Stimulated activated effector memory CD8-positive, alpha-beta T cell treated with anti-CD3 and anti-CD28 coated beads, Interleukin-12 subunit alpha, Interleukin-12 subunit beta, amount 100 ng/mL, for 72 hours (primary cell): Measurements from ENCODE around the gene GAPVD1.
A peak's percentile ranks its signal among the peaks of the same experiment; 100 is the strongest.

ENCODE experiments used
- ATAC-seq: fragments of 150-1000 bp; cut with Tn5 transposase; 2 replicates; pipeline ENCODE4 v1.10.0; 2021
- DNase-seq, 2 donors: peaks; one replicate each; pipeline ENCODE4 v3.0.0; 2021 to 2022; ENCODE audit warnings: low spot score in 2 of 2
- H3K27ac Mint-ChIP-seq: one replicate; pipeline ENCODE4 v1.8.0; 2022; ENCODE audit warnings: mild to moderate bottlenecking, mixed read lengths
- H3K36me3 Mint-ChIP-seq: one replicate; pipeline ENCODE4 v1.8.0; 2022; ENCODE audit warnings: mild to moderate bottlenecking, mixed read lengths
- H3K4me1 Mint-ChIP-seq: one replicate; pipeline ENCODE4 v1.8.0; 2022; ENCODE audit warnings: mixed read lengths
- H3K4me3 Mint-ChIP-seq: one replicate; pipeline ENCODE4 v1.8.0; 2022; ENCODE audit warnings: mild to moderate bottlenecking, mixed read lengths
- H3K9me3 Mint-ChIP-seq: one replicate; pipeline ENCODE4 v1.8.0; 2022; ENCODE audit warnings: mixed read lengths

The GAPVD1 gene

GRCh38 chr9:125317704-125318103, 56.1 kb downstream of the GAPVD1 start:
- Mint-ChIP-seq H3K27ac (no peak overlapping the region), H3K4me3 (no peak overlapping the region), H3K36me3 (peaks cover 88% of the 10 kb centered on the region), H3K4me1 (no peaks in the 10 kb centered on the region), H3K9me3 (peaks cover 4% of the 10 kb centered on the region)
- DNase-seq (no peak), ATAC-seq (no peak)

GRCh38 chr9:125321496-125321895, 59.9 kb downstream of the GAPVD1 start:
- no peak for ATAC-seq
- Mint-ChIP-seq H3K36me3 (peaks cover 86% of the 10 kb centered on the region), H3K9me3 (peaks cover 4% of the 10 kb centered on the region), H3K27ac (no peak overlapping the region), H3K4me3 (no peak overlapping the region), H3K4me1 (no peaks in the 10 kb centered on the region)
- no peak for DNase-seq

- peaks cover 88% of the 10 kb centered on the region for H3K36me3 Mint-ChIP-seq
- H3K4me3 Mint-ChIP-seq: no peak overlapping the region
- no peaks in the 10 kb centered on the region for H3K4me1 Mint-ChIP-seq
- DNase-seq: no peak
- H3K27ac Mint-ChIP-seq: no peak overlapping the region
- no peaks in the 10 kb centered on the region for H3K9me3 Mint-ChIP-seq
- no peak for ATAC-seq
These were observed 62.0 kb downstream of the GAPVD1 start for GRCh38 chr9:125323615-125324014.

- H3K4me1 Mint-ChIP-seq: no peaks in the 10 kb centered on the region
- no peaks in the 10 kb centered on the region for H3K9me3 Mint-ChIP-seq
- no peak overlapping the region for H3K27ac Mint-ChIP-seq
- H3K4me3 Mint-ChIP-seq: no peak overlapping the region
- H3K36me3 Mint-ChIP-seq: peaks cover 88% of the 10 kb centered on the region
- DNase-seq (no peak), ATAC-seq (no peak)
These were observed 64.2 kb downstream of the GAPVD1 start for GRCh38 chr9:125325826-125326225.

- H3K36me3 Mint-ChIP-seq: peaks cover 90% of the 10 kb centered on the region
- no peak overlapping the region for H3K4me3 Mint-ChIP-seq
- ATAC-seq: no peak
- peaks cover 14% of the 10 kb centered on the region for H3K4me1 Mint-ChIP-seq
- no peak overlapping the region for H3K27ac Mint-ChIP-seq
- DNase-seq: no peak
- no peaks in the 10 kb centered on the region for H3K9me3 Mint-ChIP-seq
These were observed 68.4 kb downstream of the GAPVD1 start for GRCh38 chr9:125329978-125330377.

GRCh38 chr9:125330587-125330986, 69.0 kb downstream of the GAPVD1 start:
- H3K4me3 Mint-ChIP-seq: no peak overlapping the region
- H3K36me3 Mint-ChIP-seq: peaks cover 90% of the 10 kb centered on the region

GRCh38 chr9:125332527-125332926, 70.9 kb downstream of the GAPVD1 start:
- peaks cover 90% of the 10 kb centered on the region for H3K36me3 Mint-ChIP-seq
- no peak overlapping the region for H3K4me3 Mint-ChIP-seq
- peaks cover 14% of the 10 kb centered on the region for H3K4me1 Mint-ChIP-seq
- peak in 1 of 2 donors; percentile 68 for DNase-seq
- no peaks in the 10 kb centered on the region for H3K9me3 Mint-ChIP-seq
- peak; percentile 100 for ATAC-seq
- peak overlapping the region; percentile 3 for H3K27ac Mint-ChIP-seq

More at GRCh38 chr9:125330587-125330986, 69.0 kb downstream of the GAPVD1 start:
- H3K27ac Mint-ChIP-seq: no peak overlapping the region
- H3K4me1 Mint-ChIP-seq: peaks cover 14% of the 10 kb centered on the region
- no peaks in the 10 kb centered on the region for H3K9me3 Mint-ChIP-seq
- peak; percentile 51 for ATAC-seq
- DNase-seq: no peak

GRCh38 chr9:125337236-125337635, 75.6 kb downstream of the GAPVD1 start:
- Mint-ChIP-seq H3K9me3 (no peaks in the 10 kb centered on the region), H3K27ac (no peak overlapping the region), H3K36me3 (peaks cover 98% of the 10 kb centered on the region), H3K4me3 (no peak overlapping the region), H3K4me1 (peaks cover 5% of the 10 kb centered on the region)
- ATAC-seq: no peak
- DNase-seq: no peak

- no peaks in the 10 kb centered on the region for H3K9me3 Mint-ChIP-seq
- ATAC-seq (no peak), DNase-seq (no peak)
- H3K36me3 Mint-ChIP-seq: peaks cover 96% of the 10 kb centered on the region
- no peaks in the 10 kb centered on the region for H3K4me1 Mint-ChIP-seq
- H3K27ac Mint-ChIP-seq: no peak overlapping the region
- no peak overlapping the region for H3K4me3 Mint-ChIP-seq
These were observed 77.3 kb downstream of the GAPVD1 start for GRCh38 chr9:125338929-125339328.

- ATAC-seq (no peak), DNase-seq (no peak)
- no peaks in the 10 kb centered on the region for H3K9me3 Mint-ChIP-seq
- H3K27ac Mint-ChIP-seq: no peak overlapping the region
- no peak overlapping the region for H3K4me3 Mint-ChIP-seq
- H3K36me3 Mint-ChIP-seq: peaks cover 94% of the 10 kb centered on the region
- no peaks in the 10 kb centered on the region for H3K4me1 Mint-ChIP-seq
These were observed 79.9 kb downstream of the GAPVD1 start for GRCh38 chr9:125341566-125341965.

GRCh38 chr9:125343518-125344275, 82.1 kb downstream of the GAPVD1 start:
- no peak overlapping the region for H3K4me3 Mint-ChIP-seq
- H3K27ac Mint-ChIP-seq: no peak overlapping the region
- H3K4me1 Mint-ChIP-seq: no peaks in the 10 kb centered on the region
- H3K9me3 Mint-ChIP-seq: no peaks in the 10 kb centered on the region
- ATAC-seq (no peak), DNase-seq (no peak)
- peaks cover 94% of the 10 kb centered on the region for H3K36me3 Mint-ChIP-seq

GRCh38 chr9:125346080-125346732, 84.6 kb downstream of the GAPVD1 start:
- Mint-ChIP-seq H3K27ac (no peak overlapping the region), H3K4me3 (no peak overlapping the region), H3K9me3 (no peaks in the 10 kb centered on the region), H3K4me1 (no peaks in the 10 kb centered on the region), H3K36me3 (peaks cover 95% of the 10 kb centered on the region)
- DNase-seq (no peak), ATAC-seq (no peak)

- peaks cover 7% of the 10 kb centered on the region for H3K4me1 Mint-ChIP-seq
- peaks cover 98% of the 10 kb centered on the region for H3K36me3 Mint-ChIP-seq
- H3K4me3 Mint-ChIP-seq: no peak overlapping the region
- DNase-seq (no peak), ATAC-seq (no peak)
- peak overlapping the region; percentile 72 for H3K27ac Mint-ChIP-seq
- H3K9me3 Mint-ChIP-seq: no peaks in the 10 kb centered on the region
These were observed 94.0 kb downstream of the GAPVD1 start for GRCh38 chr9:125355601-125356000.

- no peak for DNase-seq
- no peak overlapping the region for H3K4me3 Mint-ChIP-seq
- H3K9me3 Mint-ChIP-seq: no peaks in the 10 kb centered on the region
- peak overlapping the region; percentile 72 for H3K27ac Mint-ChIP-seq
- peaks cover 98% of the 10 kb centered on the region for H3K36me3 Mint-ChIP-seq
- peak; percentile 68 for ATAC-seq
- peaks cover 7% of the 10 kb centered on the region for H3K4me1 Mint-ChIP-seq
These were observed 94.4 kb downstream of the GAPVD1 start for GRCh38 chr9:125356032-125356431.

- DNase-seq (no peak), ATAC-seq (no peak)
- no peak overlapping the region for H3K4me3 Mint-ChIP-seq
- H3K27ac Mint-ChIP-seq: peak overlapping the region; percentile 67
- peaks cover 7% of the 10 kb centered on the region for H3K4me1 Mint-ChIP-seq
- H3K9me3 Mint-ChIP-seq: no peaks in the 10 kb centered on the region
- H3K36me3 Mint-ChIP-seq: peaks cover 98% of the 10 kb centered on the region
These were observed 97.4 kb downstream of the GAPVD1 start for GRCh38 chr9:125359011-125359410.

GRCh38 chr9:125360601-125361000, 99.0 kb downstream of the GAPVD1 start:
- peaks cover 100% of the 10 kb centered on the region for H3K36me3 Mint-ChIP-seq
- ATAC-seq (peak; percentile 60), DNase-seq (no peak)
- H3K4me1 Mint-ChIP-seq: peaks cover 7% of the 10 kb centered on the region
- H3K4me3 Mint-ChIP-seq: no peak overlapping the region
- H3K9me3 Mint-ChIP-seq: no peaks in the 10 kb centered on the region
- H3K27ac Mint-ChIP-seq: peak overlapping the region; percentile 67
